Measurements from ENCODE around the gene TOGARAM1.

The TOGARAM1 gene

DNA sequence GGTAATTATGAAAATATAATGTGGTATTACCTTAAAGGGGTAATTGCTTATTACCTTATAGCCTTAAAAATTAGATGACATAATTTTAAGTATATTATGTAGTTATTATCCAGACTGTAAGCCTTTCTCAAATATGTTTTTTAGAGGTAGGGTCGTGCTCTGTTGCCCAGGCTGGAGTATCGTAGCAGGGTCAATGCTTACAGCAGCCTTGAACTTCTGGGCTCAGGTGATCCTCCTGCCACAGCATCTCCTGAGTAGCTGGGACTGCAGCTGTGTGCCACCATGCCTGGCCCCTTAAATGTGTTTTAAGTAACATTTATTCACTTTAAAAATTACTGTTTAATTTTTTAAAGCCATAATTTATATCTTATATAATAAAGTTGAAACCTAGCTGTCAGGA is 132.3 kb downstream of the TOGARAM1 start:
- DNase-seq (ENCODE audit: low spot score) = no peak

DNA sequence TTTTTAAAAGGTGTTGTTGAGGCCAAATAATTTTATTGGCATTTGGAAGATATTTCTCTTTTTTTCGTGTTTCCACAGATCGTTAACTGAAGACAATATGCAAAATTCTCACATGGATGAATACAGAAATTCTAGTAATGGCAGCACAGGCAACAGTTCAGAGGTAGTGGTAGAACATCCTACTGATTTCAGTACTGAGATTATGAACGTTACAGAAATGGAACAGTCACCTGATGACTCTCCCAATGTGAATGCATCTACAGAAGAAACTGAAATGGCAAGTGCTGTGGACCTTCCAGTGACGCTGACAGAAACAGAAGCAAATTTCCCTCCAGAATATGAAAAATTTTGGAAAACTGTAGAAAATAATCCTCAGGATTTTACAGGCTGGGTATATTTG is 133.2 kb downstream of the TOGARAM1 start:
- DNase-seq (ENCODE audit: low spot score) = no peak

- DNase-seq (ENCODE audit: low spot score) = no peak
These were observed 134.2 kb downstream of the TOGARAM1 start for GRCh38 chr14:45096218-45096617.

- no peak for DNase-seq (ENCODE audit: low spot score)
These were observed 141.8 kb downstream of the TOGARAM1 start for GRCh38 chr14:45103806-45104205.

- DNase-seq (ENCODE audit: low spot score) = no peak
These were observed 142.6 kb downstream of the TOGARAM1 start for GRCh38 chr14:45104561-45104960.

DNA sequence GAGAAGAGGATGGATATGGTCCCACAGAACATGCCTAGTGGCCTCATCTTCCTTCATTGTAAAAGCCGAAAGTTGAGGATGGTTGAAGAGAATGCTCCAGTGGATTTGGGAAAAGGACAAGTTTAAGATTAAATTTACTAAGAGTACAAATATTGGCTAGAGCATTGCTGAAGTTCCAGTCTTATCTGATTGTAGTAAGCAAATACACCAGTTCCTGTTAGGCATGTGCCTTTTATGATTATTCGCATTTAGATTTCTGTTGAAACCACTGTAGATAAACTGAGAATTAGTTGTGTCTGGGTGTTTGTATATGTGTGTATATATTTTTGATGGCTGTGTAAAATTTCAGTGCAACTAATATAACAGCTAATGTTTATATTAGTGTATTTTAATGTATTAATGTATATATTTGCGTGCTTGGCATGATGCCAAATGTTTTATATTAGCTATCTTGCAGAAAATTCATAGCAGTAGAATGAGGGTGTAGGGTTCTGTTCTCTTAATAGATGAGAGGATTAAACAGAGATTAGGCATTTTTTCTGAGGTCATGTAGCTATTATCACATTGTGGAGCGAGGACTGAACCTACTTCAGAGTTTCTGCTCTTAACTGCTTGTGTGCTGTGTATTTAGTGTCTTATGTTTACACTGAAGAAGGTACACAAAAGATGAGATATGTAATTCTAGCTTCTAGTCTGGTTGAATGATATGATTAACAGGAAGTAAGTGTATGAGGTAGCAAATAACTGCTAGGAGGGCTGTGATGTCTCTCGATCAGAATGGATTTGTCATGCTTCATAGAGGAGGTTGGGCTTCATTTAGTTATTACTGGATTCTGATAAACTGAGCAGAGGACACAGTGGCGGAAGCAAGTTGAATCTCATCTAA is 151.1 kb downstream of the TOGARAM1 start:
- DNase-seq (ENCODE audit: low spot score) = no peak

DNA sequence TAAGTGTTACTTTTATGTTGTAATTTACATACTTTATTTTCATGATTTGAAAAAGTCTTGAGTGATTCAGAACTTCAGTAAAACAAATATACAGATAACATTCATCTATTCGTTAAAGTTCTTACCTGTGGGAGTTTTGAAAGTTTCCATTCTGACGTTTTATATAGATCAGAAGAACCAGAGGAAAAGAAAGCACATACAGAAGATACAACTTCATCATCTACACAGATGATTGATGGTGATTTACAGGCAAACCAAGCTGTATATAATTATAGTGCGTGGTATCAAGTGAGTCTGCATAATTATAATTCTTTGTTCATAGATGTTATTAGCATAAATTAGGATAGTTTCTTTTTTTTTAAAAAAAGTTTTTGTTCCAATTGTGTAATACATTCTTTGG is 152.3 kb downstream of the TOGARAM1 start:
- no peak for DNase-seq (ENCODE audit: low spot score)

DNA sequence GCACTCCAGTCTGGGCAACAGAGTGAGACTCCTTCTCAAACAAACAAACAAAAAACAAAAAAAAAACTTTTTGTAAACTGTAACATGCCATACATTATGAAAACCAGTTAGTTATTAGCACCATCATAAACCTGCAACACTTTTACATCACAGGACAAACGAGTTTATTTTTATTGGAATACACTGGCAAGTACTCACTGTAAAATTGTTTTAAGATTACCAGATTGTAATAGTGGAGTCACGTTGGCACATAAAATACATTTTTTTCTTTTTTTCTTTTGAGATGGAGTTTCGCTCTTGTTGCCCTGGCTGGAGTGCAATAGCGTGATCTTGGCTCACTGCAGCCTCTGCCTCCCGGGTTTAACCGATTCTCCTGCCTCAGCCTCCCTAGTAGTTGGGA is 156.6 kb downstream of the TOGARAM1 start:
- no peak for DNase-seq (ENCODE audit: low spot score)

DNA sequence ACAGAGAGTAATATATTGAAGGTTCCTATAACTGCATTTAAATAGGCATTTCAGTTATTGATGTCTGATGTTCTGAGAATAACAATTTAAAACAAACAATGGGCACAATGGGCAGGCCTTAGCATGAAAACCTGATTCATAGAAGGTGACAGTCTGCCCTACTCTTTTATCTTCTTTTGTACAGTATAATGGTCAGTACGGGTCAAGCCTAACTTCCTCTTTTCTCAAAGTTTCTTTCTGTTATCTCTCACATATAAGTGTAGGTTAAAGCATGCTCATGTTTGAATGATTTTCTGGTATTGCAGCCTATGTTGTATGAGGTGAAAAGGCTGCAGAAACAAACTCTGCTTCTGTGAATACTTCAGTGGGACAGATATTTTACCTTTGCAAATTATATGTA is 158.1 kb downstream of the TOGARAM1 start:
- no peak for DNase-seq (ENCODE audit: low spot score)

DNA sequence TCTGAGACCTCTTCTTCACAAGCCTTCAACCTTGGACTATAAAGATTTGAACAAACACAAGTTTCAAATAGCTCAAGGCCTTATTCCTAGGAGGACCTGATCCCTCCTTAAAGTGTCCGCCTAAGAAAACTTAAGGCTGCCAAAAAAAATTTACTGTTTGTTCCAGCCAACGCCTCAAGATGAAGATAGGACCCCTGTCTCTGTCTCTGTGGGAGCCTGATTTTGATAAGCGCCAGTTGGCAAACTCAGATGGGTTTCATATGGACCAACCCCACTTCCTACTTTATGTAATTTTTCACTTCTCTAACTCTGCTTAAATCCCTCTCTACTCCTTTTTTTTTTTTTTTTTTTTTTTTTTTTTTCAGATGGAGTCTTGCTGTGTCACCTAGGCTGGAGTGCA is 161.3 kb downstream of the TOGARAM1 start:
- no peak for DNase-seq (ENCODE audit: low spot score)
